Ovary (tissue), 3 donors: ENCODE results near the gene INTS6.

Experiments used
- CTCF ChIP-seq, 3 donors: fragments of 450-650 bp in 2 of 3; fragments of 200-600 bp in 1 of 3; IDR thresholded peaks; one replicate each; pipeline versions ENCODE4 v1.5.1 to v1.8.0; 2016 to 2022; ENCODE audit warnings: antibody characterized with exemption in 3 of 3, mild to moderate bottlenecking in 1 of 3
- EP300 ChIP-seq: sonication (generic); formaldehyde crosslinking; IDR thresholded peaks from one replicate; pipeline ENCODE4 v1.6.1; 2017; ENCODE audit warnings: antibody characterized with exemption
- POLR2A ChIP-seq: fragments of 450-650 bp; IDR thresholded peaks from one replicate; pipeline ENCODE4 v1.6.1; 2017; ENCODE audit warnings: antibody characterized with exemption, mild to moderate bottlenecking, moderate library complexity
- donor health status: DM: no; HTN: no; CAD: no.

GRCh38 chr13:51325837-51326236, 127.0 kb downstream of the INTS6 start:
- TF ChIP-seq CTCF (IDR thresholded peaks at IDR 0.05) (no peak), POLR2A (no peak), EP300 (no peak)
